ENCODE results near the gene LPO.

Gene LPO

DNA sequence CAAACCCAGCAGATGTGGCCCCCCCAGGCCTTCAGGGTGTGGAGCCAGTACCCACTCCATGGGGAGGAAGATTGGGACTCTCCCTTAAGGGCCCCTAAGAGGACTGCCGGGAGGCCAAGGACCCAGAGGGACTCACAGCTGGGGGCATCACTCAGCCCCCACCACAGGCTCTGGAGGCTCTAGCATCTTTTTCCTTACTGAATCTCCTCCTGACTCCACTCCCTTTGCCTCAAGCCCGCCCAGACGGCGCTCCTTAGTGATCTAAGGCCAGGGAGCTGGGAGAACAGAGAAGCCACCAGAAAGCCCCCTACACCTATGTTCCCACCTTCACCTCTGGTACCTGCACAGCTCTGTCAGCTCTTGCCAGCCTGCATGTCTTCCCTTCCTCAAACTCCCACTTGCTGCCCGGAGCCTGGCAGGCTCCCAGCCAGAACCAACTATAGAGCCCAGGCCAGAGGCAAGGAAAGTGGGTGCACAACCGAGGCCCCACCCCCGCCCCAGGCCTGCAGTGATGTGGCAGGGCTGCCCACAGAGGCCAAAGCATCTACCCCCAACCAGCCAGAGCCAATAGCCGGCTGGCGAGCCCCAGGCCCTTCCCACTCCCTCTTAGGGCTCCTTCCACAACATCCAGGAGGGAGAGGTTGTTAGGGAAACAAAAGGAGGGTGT, 64.7 kb downstream of the LPO start:
- no peaks in the 10 kb centered on the region for H3K27me3 ChIP-seq (ENCODE audit: control insufficient read depth in 1 of 2, insufficient read depth in 2 of 2, low read length in 2 of 2)
- no peak overlapping the region for H3K9ac ChIP-seq (ENCODE audit: low read depth in 1 of 2, low read length in 2 of 2)
- H3K9me3 ChIP-seq (ENCODE audit: control insufficient read depth in 1 of 2, low read length in 2 of 2): peaks cover 0 to 2% of the 10 kb centered on the region in 2 donors
- no peak overlapping the region for H3K27ac ChIP-seq (ENCODE audit: low read depth, low read length)
- no peaks in the 10 kb centered on the region for H3K36me3 ChIP-seq (ENCODE audit: control insufficient read depth in 1 of 2, insufficient read depth in 2 of 2, low read length in 2 of 2)
- H3K4me3 ChIP-seq (ENCODE audit: low read depth in 1 of 2, low read length in 2 of 2): no peak overlapping the region
- H3K4me1 ChIP-seq (ENCODE audit: control insufficient read depth in 1 of 2, insufficient read depth in 2 of 2, low read length in 2 of 2): no peaks in the 10 kb centered on the region

- no peak overlapping the region for H3K27ac ChIP-seq (ENCODE audit: low read depth, low read length)
- H3K9me3 ChIP-seq (ENCODE audit: control insufficient read depth in 1 of 2, low read length in 2 of 2): no peaks in the 10 kb centered on the region
- no peaks in the 10 kb centered on the region for H3K27me3 ChIP-seq (ENCODE audit: control insufficient read depth in 1 of 2, insufficient read depth in 2 of 2, low read length in 2 of 2)
- H3K4me1 ChIP-seq (ENCODE audit: control insufficient read depth in 1 of 2, insufficient read depth in 2 of 2, low read length in 2 of 2): no peaks in the 10 kb centered on the region
- no peaks in the 10 kb centered on the region for H3K36me3 ChIP-seq (ENCODE audit: control insufficient read depth in 1 of 2, insufficient read depth in 2 of 2, low read length in 2 of 2)
- H3K4me3 ChIP-seq (ENCODE audit: low read depth in 1 of 2, low read length in 2 of 2): no peak overlapping the region
- H3K9ac ChIP-seq (ENCODE audit: low read depth in 1 of 2, low read length in 2 of 2): no peak overlapping the region
Observed at GRCh38 chr17:58303971-58304749, 65.8 kb downstream of the LPO start.

- no peak overlapping the region for H3K27ac ChIP-seq (ENCODE audit: low read depth, low read length)
- H3K4me3 ChIP-seq (ENCODE audit: low read depth in 1 of 2, low read length in 2 of 2): no peak overlapping the region
- H3K27me3 ChIP-seq (ENCODE audit: control insufficient read depth in 1 of 2, insufficient read depth in 2 of 2, low read length in 2 of 2): no peaks in the 10 kb centered on the region
- no peaks in the 10 kb centered on the region for H3K4me1 ChIP-seq (ENCODE audit: control insufficient read depth in 1 of 2, insufficient read depth in 2 of 2, low read length in 2 of 2)
- no peaks in the 10 kb centered on the region for H3K9me3 ChIP-seq (ENCODE audit: control insufficient read depth in 1 of 2, low read length in 2 of 2)
- no peak overlapping the region for H3K9ac ChIP-seq (ENCODE audit: low read depth in 1 of 2, low read length in 2 of 2)
- no peaks in the 10 kb centered on the region for H3K36me3 ChIP-seq (ENCODE audit: control insufficient read depth in 1 of 2, insufficient read depth in 2 of 2, low read length in 2 of 2)
Observed at GRCh38 chr17:58304750-58305486, 66.5 kb downstream of the LPO start.

DNA sequence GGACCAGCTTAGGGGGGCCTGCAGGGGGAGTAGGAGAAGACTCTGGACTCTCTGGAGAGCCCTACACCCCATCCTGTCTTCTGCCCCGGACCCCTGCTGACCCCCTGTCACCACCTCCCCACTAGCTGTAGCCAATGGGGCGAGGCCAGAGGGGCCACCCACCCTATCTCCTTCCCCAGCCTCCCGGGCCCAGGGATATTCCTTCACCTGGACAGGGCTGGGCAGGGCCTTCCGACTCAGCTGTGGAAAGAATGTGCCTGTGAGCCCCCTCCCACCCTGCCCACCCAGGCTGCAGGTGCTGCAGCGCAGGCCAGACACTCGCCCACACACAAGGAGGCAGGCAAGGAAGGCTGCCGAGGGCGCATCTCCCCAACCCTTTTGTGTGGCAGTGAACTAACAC, 67.2 kb downstream of the LPO start:
- Histone ChIP-seq H3K9ac (ENCODE audit: low read depth in 1 of 2, low read length in 2 of 2) (no peak overlapping the region), H3K9me3 (ENCODE audit: control insufficient read depth in 1 of 2, low read length in 2 of 2) (no peaks in the 10 kb centered on the region), H3K27me3 (ENCODE audit: control insufficient read depth in 1 of 2, insufficient read depth in 2 of 2, low read length in 2 of 2) (no peaks in the 10 kb centered on the region), H3K36me3 (ENCODE audit: control insufficient read depth in 1 of 2, insufficient read depth in 2 of 2, low read length in 2 of 2) (no peaks in the 10 kb centered on the region), H3K4me1 (ENCODE audit: control insufficient read depth in 1 of 2, insufficient read depth in 2 of 2, low read length in 2 of 2) (no peaks in the 10 kb centered on the region), H3K27ac (ENCODE audit: low read depth, low read length) (no peak overlapping the region), H3K4me3 (ENCODE audit: low read depth in 1 of 2, low read length in 2 of 2) (no peak overlapping the region)

- Histone ChIP-seq H3K9me3 (ENCODE audit: control insufficient read depth in 1 of 2, low read length in 2 of 2) (no peaks in the 10 kb centered on the region), H3K4me3 (ENCODE audit: low read depth in 1 of 2, low read length in 2 of 2) (no peak overlapping the region)
Observed at GRCh38 chr17:58306131-58306951, 68.0 kb downstream of the LPO start.

GRCh38 chr17:58307468-58308172, 69.2 kb downstream of the LPO start:
- Histone ChIP-seq H3K36me3 (ENCODE audit: control insufficient read depth in 1 of 2, insufficient read depth in 2 of 2, low read length in 2 of 2) (no peaks in the 10 kb centered on the region), H3K27ac (ENCODE audit: low read depth, low read length) (no peak overlapping the region), H3K4me1 (ENCODE audit: control insufficient read depth in 1 of 2, insufficient read depth in 2 of 2, low read length in 2 of 2) (no peaks in the 10 kb centered on the region), H3K9ac (ENCODE audit: low read depth in 1 of 2, low read length in 2 of 2) (no peak overlapping the region), H3K4me3 (ENCODE audit: low read depth in 1 of 2, low read length in 2 of 2) (no peak overlapping the region), H3K27me3 (ENCODE audit: control insufficient read depth in 1 of 2, insufficient read depth in 2 of 2, low read length in 2 of 2) (no peaks in the 10 kb centered on the region), H3K9me3 (ENCODE audit: control insufficient read depth in 1 of 2, low read length in 2 of 2) (no peaks in the 10 kb centered on the region)

More at GRCh38 chr17:58306131-58306951, 68.0 kb downstream of the LPO start:
- Histone ChIP-seq H3K9ac (ENCODE audit: low read depth in 1 of 2, low read length in 2 of 2) (no peak overlapping the region), H3K36me3 (ENCODE audit: control insufficient read depth in 1 of 2, insufficient read depth in 2 of 2, low read length in 2 of 2) (no peaks in the 10 kb centered on the region), H3K27ac (ENCODE audit: low read depth, low read length) (no peak overlapping the region), H3K27me3 (ENCODE audit: control insufficient read depth in 1 of 2, insufficient read depth in 2 of 2, low read length in 2 of 2) (no peaks in the 10 kb centered on the region), H3K4me1 (ENCODE audit: control insufficient read depth in 1 of 2, insufficient read depth in 2 of 2, low read length in 2 of 2) (no peaks in the 10 kb centered on the region)

GRCh38 chr17:58308173-58308984, 70.0 kb downstream of the LPO start:
- no peaks in the 10 kb centered on the region for H3K27me3 ChIP-seq (ENCODE audit: control insufficient read depth in 1 of 2, insufficient read depth in 2 of 2, low read length in 2 of 2)
- H3K27ac ChIP-seq (ENCODE audit: low read depth, low read length): no peak overlapping the region
- no peaks in the 10 kb centered on the region for H3K9me3 ChIP-seq (ENCODE audit: control insufficient read depth in 1 of 2, low read length in 2 of 2)
- no peak overlapping the region for H3K9ac ChIP-seq (ENCODE audit: low read depth in 1 of 2, low read length in 2 of 2)
- no peak overlapping the region for H3K4me3 ChIP-seq (ENCODE audit: low read depth in 1 of 2, low read length in 2 of 2)
- no peaks in the 10 kb centered on the region for H3K36me3 ChIP-seq (ENCODE audit: control insufficient read depth in 1 of 2, insufficient read depth in 2 of 2, low read length in 2 of 2)
- H3K4me1 ChIP-seq (ENCODE audit: control insufficient read depth in 1 of 2, insufficient read depth in 2 of 2, low read length in 2 of 2): no peaks in the 10 kb centered on the region

DNA sequence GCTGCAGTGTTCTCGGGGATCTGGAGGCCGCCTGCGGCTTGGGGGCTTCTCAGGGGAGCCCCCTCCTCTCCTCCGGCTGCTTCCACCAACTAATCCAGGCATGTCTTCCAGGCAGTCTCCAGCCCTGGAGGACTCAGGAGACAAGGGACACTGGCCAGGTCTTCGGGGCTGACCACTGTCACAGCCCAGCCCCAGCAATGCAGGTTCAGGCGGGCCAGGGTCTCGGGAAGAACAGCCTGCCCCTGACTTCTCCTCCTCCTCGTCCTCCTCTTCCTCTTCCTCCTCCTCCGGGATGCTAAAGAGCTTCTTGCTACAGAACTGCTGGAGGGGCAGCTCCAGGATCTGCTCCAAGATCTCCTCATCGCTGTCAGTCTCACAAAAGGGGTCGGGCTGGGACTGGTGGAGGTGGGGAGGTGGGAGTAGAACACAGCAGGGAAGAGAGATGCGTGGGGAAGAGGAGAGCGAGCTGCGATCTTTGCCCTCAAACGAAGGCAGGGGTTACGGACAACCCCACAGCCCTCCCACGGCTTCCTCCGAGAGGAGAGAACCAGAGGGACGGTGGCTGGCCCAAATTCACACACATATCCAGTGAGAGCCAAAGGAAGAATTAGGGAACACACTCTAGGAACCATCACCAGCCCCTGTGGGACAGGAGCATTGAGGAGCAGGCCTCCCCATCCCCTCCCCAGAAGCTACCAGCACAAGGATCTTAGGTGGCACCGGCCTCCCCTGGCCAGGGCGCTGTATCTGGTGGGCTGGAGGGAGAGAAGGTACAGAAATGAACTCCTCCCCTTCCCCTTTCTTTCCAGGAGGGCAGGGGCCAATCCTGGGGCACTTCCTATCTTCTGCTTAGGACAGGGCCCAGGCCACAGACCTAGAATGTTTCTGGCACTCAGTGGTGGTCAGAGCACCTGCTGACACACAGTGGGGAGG, 70.9 kb downstream of the LPO start:
- no peaks in the 10 kb centered on the region for H3K36me3 ChIP-seq (ENCODE audit: control insufficient read depth in 1 of 2, insufficient read depth in 2 of 2, low read length in 2 of 2)
- no peak overlapping the region for H3K4me3 ChIP-seq (ENCODE audit: low read depth in 1 of 2, low read length in 2 of 2)
- H3K4me1 ChIP-seq (ENCODE audit: control insufficient read depth in 1 of 2, insufficient read depth in 2 of 2, low read length in 2 of 2): no peaks in the 10 kb centered on the region
- no peak overlapping the region for H3K27ac ChIP-seq (ENCODE audit: low read depth, low read length)
- no peaks in the 10 kb centered on the region for H3K27me3 ChIP-seq (ENCODE audit: control insufficient read depth in 1 of 2, insufficient read depth in 2 of 2, low read length in 2 of 2)
- H3K9ac ChIP-seq (ENCODE audit: low read depth in 1 of 2, low read length in 2 of 2): no peak overlapping the region
- no peaks in the 10 kb centered on the region for H3K9me3 ChIP-seq (ENCODE audit: control insufficient read depth in 1 of 2, low read length in 2 of 2)
